T-helper 2 cell treated with Interferon-gamma antibody and Interleukin-4, amounts not matched to agents 5 μg/mL and 100 μg/mL, for 36 hours (primary cell): ENCODE data around the gene TCOF1.

ENCODE experiments used
- DNase-seq: peaks from one replicate; pipeline ENCODE4 v3.0.0; 2021; ENCODE audit warnings: low spot score
- H3K27ac Mint-ChIP-seq: one replicate; pipeline ENCODE4 v1.8.0; 2021; ENCODE audit warnings: mild to moderate bottlenecking, mixed read lengths
- H3K27me3 Mint-ChIP-seq: one replicate; pipeline ENCODE4 v1.8.0; 2021; ENCODE audit warnings: low read depth, mixed read lengths
- H3K36me3 Mint-ChIP-seq: one replicate; pipeline ENCODE4 v1.8.0; 2021; ENCODE audit warnings: low read depth, mixed read lengths
- H3K4me1 Mint-ChIP-seq: one replicate; pipeline ENCODE4 v1.8.0; 2021; ENCODE audit warnings: low read depth, mixed read lengths
- H3K4me3 Mint-ChIP-seq: one replicate; pipeline ENCODE4 v1.8.0; 2022; ENCODE audit warnings: mild to moderate bottlenecking, moderate library complexity, mixed read lengths
- H3K9me3 Mint-ChIP-seq: one replicate; pipeline ENCODE4 v1.8.0; 2021; ENCODE audit warnings: mixed read lengths

The TCOF1 gene

DNA sequence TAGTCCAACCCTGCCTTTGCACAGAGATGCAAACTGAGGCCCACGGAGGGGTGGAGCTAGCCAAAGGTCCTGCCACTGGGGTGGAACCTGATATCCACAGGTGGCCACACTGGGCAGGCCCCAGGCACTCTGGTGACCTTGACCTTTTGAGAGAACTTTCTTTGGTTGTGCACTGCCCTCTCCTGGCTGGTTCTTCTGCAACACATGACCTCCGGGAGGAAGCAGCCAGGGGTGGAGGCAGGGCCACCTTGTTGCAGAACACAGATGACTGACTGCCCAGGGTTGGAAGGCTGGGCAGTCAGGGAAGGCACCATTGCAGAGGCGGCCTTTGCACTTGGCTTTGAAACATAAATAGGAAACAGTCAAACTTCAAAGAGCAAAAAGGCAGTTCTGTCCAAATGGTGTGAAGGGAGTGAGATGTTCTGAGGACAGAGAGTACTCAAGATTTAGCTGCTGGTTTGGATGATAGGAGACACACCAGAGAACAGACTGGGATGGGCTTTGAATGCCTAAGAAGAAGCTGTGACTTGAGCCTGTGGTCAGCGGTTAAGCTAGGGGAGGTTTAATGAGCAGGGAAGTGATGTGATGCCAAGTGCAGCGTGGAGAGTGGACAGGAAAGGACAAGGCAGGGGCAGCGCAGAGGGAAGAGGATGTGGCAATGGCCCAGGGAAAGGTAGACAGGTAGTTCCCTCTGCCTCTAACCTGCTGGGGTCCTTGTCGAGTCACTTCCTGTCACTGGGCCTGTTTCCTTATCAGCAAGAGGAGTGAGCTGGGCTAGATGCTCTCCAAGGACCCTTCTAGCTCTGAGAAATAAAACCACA is 6.8 kb upstream of the TCOF1 start:
- H3K9me3 Mint-ChIP-seq: no peaks in the 10 kb centered on the region
- peak overlapping the region; percentile 51 for H3K27ac Mint-ChIP-seq
- no peaks in the 10 kb centered on the region for H3K36me3 Mint-ChIP-seq
- H3K4me1 Mint-ChIP-seq: peaks cover 9% of the 10 kb centered on the region
- peaks cover 4% of the 10 kb centered on the region for H3K27me3 Mint-ChIP-seq
- peak; percentile 59 for DNase-seq
- H3K4me3 Mint-ChIP-seq: peak overlapping the region; percentile 4

GRCh38 chr5:150352244-150353031 is 5.1 kb upstream of the TCOF1 start:
- Mint-ChIP-seq H3K9me3 (no peaks in the 10 kb centered on the region), H3K27me3 (peaks cover 4% of the 10 kb centered on the region), H3K4me3 (no peak overlapping the region), H3K27ac (no peak overlapping the region), H3K4me1 (peaks cover 11% of the 10 kb centered on the region), H3K36me3 (no peaks in the 10 kb centered on the region)
- no peak for DNase-seq

GRCh38 chr5:150353032-150353675 is 4.3 kb upstream of the TCOF1 start:
- no peak overlapping the region for H3K27ac Mint-ChIP-seq
- H3K4me1 Mint-ChIP-seq: peaks cover 11% of the 10 kb centered on the region
- H3K36me3 Mint-ChIP-seq: no peaks in the 10 kb centered on the region

GRCh38 chr5:150355791-150356190 is 1.7 kb upstream of the TCOF1 start:
- Mint-ChIP-seq H3K27ac (no peak overlapping the region), H3K4me1 (peaks cover 19% of the 10 kb centered on the region), H3K9me3 (no peaks in the 10 kb centered on the region), H3K4me3 (no peak overlapping the region), H3K36me3 (peaks cover 11% of the 10 kb centered on the region), H3K27me3 (peaks cover 4% of the 10 kb centered on the region)
- DNase-seq: no peak

More at GRCh38 chr5:150353032-150353675, 4.3 kb upstream of the TCOF1 start:
- H3K9me3 Mint-ChIP-seq: no peaks in the 10 kb centered on the region
- no peak for DNase-seq
- peaks cover 4% of the 10 kb centered on the region for H3K27me3 Mint-ChIP-seq
- H3K4me3 Mint-ChIP-seq: no peak overlapping the region

DNA sequence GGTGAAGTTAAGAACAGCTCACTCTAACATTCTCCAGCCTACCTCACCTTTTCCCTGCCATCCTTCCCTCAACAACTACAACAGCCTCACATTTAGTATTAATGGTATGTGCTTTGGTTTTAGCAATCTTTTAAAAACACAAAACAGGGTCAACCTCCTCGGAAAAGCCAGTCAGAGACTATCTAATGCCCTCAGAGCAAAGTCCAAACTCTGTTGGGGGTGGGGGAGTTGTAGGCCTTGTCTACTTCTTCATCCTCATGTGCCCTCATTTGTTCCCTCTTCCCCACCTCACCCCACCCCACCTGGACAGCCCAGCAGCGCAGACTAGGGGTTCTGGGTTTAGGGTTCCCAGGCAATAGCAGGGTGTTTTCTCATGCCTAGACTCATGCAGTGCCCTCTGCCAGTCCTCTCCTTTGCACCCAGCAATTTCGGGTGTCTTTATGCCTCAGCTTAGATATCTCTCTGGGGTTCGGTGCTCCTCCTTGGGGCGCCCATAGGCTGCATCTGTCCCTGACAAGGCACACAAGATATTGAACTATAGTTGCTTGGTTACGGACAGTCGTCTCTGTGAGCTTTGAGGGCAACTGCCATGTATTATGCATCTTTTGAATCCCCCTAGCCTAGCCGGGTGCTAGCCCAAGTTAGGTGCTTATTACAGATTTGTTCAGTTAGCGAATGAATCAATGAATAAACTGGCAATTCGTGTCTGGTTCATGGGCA is 762 bp upstream of the TCOF1 start:
- no peak for DNase-seq
- H3K4me3 Mint-ChIP-seq: peak overlapping the region; percentile 79
- H3K27me3 Mint-ChIP-seq: peaks cover 4% of the 10 kb centered on the region
- H3K27ac Mint-ChIP-seq: peak overlapping the region; percentile 80
- H3K36me3 Mint-ChIP-seq: peaks cover 16% of the 10 kb centered on the region
- H3K9me3 Mint-ChIP-seq: no peaks in the 10 kb centered on the region
- peaks cover 13% of the 10 kb centered on the region for H3K4me1 Mint-ChIP-seq

DNA sequence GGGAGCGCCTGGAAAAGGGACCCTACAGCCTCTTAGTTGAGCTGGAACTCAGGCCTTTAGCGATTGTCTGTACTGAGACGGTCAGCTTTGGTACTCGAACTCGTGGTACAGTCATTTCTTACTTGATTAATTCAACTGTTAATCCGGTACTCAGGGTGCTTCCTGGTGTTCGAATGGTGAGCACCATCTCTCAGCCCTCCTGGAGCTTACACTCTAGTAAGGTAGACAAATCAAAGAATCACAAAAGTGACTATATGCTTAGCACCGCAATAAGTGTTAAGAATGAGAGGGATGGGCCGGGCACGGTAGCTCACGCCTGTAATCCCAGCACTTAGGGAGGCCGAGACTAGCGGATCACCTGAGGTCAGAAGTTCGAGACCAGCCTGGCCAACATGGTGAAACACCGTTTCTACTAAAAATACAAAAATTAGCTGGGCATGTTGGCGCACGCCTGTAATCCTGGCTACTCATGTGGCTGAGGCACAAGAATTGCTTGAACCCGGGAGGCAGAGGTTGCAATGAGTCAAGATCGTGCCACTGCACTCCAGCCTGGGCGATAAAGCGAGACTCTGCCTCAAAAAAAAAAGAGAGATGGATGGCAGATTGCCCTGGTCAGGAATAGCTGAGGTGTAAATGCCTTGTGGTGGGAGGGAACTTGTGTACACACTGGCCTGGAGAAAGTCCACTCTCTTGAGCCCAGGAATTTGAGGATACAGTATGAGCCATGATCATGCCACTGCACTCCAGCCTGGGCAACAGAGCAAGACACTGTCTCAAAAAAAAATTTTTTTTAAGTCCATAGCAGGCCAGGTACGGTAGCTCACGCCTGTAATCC is 981 bp downstream of the TCOF1 start:
- H3K4me3 Mint-ChIP-seq: peak overlapping the region; percentile 89
- no peak for DNase-seq
- no peaks in the 10 kb centered on the region for H3K9me3 Mint-ChIP-seq
- H3K4me1 Mint-ChIP-seq: peaks cover 13% of the 10 kb centered on the region
- peak overlapping the region; percentile 84 for H3K27ac Mint-ChIP-seq
- H3K27me3 Mint-ChIP-seq: peaks cover 2% of the 10 kb centered on the region
- peaks cover 23% of the 10 kb centered on the region for H3K36me3 Mint-ChIP-seq

- H3K27ac Mint-ChIP-seq: no peak overlapping the region
- H3K27me3 Mint-ChIP-seq: no peaks in the 10 kb centered on the region
- H3K36me3 Mint-ChIP-seq: peaks cover 33% of the 10 kb centered on the region
- H3K9me3 Mint-ChIP-seq: no peaks in the 10 kb centered on the region
- H3K4me3 Mint-ChIP-seq: no peak overlapping the region
- peaks cover 13% of the 10 kb centered on the region for H3K4me1 Mint-ChIP-seq
- no peak for DNase-seq
Observed at GRCh38 chr5:150361301-150361700, 3.8 kb downstream of the TCOF1 start.

DNA sequence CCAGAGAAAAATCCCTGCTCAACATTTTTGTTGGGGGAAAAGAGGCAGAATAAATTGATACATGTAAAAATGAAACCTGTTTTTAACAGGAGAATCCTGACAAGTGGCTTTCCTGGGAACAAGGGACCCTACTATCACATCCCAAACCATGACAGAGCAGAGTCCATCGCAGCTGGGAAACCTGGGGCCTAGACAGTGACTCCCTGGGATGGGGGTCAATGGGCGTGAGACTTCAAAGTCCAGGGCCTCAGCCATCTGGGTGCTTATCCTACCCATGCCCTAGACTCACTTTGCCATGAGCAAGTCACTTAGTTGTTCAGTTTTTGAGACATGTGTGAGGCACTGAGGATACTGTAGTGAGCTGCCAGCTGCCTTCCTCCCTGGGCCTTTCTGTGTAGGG is 5.7 kb downstream of the TCOF1 start:
- H3K27me3 Mint-ChIP-seq: no peaks in the 10 kb centered on the region
- no peak for DNase-seq
- no peak overlapping the region for H3K27ac Mint-ChIP-seq
- no peak overlapping the region for H3K4me3 Mint-ChIP-seq
- H3K4me1 Mint-ChIP-seq: peaks cover 11% of the 10 kb centered on the region
- peaks cover 42% of the 10 kb centered on the region for H3K36me3 Mint-ChIP-seq
- no peaks in the 10 kb centered on the region for H3K9me3 Mint-ChIP-seq

DNA sequence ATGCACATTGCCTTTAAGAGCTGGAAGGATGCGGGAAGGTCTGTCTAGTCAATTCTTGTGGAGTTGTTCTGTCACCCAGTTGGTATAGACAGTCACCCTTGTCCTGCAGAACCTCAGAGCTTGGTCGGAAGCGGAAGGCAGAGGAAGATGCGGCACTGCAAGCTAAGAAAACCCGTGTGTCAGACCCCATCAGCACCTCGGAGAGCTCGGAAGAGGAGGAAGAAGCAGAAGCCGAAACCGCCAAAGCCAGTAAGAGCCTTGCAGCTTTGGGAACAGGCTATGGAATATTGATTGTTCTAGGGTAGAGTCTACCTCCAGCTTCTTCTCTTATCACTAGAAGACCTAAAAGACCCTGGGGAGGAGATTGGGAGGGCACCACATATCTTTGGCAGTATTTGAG is 6.5 kb downstream of the TCOF1 start:
- Mint-ChIP-seq H3K27me3 (no peaks in the 10 kb centered on the region), H3K4me1 (peaks cover 9% of the 10 kb centered on the region), H3K27ac (no peak overlapping the region), H3K4me3 (no peak overlapping the region), H3K36me3 (peaks cover 43% of the 10 kb centered on the region), H3K9me3 (no peaks in the 10 kb centered on the region)
- no peak for DNase-seq

DNA sequence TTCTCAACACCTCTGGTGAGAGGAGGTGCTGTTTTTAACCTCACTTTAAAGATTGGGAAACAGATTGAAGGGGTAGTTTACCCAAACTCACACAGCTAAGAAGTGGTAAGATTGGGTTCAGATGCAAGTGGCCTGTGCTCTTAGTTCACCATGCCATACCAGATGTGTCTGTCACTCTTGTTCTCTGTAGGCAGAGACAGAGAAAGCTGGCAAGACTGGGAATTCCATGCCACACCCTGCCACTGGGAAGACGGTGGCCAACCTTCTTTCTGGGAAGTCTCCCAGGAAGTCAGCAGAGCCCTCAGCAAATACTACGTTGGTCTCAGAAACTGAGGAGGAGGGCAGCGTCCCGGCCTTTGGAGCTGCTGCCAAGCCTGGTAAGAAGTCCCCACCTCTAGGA is 11.0 kb downstream of the TCOF1 start:
- DNase-seq: no peak
- H3K36me3 Mint-ChIP-seq: peaks cover 36% of the 10 kb centered on the region
- H3K27ac Mint-ChIP-seq: no peak overlapping the region
- H3K9me3 Mint-ChIP-seq: no peaks in the 10 kb centered on the region
- no peaks in the 10 kb centered on the region for H3K27me3 Mint-ChIP-seq
- H3K4me3 Mint-ChIP-seq: no peak overlapping the region
- H3K4me1 Mint-ChIP-seq: no peaks in the 10 kb centered on the region

DNA sequence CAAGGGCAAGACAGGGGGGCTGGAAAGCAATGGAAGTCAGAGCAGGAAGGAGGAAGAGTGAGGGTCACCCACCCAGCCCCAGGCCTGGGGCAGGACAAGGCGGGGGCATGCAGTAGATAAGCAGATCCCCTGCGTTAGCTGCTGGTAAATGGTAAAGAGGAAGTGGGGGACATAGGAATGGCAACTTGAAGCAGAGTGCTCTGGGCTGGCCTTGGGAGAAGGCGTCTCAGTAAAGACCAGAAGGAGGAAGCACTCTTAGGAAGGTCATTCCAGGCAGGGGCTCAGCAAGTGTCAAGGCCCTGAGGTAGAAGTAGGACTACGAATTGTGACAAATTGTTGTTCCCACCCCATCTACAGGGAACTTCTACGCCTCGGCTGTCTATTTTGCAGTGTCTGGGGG is 15.1 kb downstream of the TCOF1 start:
- H3K9me3 Mint-ChIP-seq: no peaks in the 10 kb centered on the region
- no peak overlapping the region for H3K4me3 Mint-ChIP-seq
- no peak for DNase-seq
- no peaks in the 10 kb centered on the region for H3K4me1 Mint-ChIP-seq
- no peaks in the 10 kb centered on the region for H3K27me3 Mint-ChIP-seq
- H3K27ac Mint-ChIP-seq: no peak overlapping the region
- peaks cover 40% of the 10 kb centered on the region for H3K36me3 Mint-ChIP-seq

DNA sequence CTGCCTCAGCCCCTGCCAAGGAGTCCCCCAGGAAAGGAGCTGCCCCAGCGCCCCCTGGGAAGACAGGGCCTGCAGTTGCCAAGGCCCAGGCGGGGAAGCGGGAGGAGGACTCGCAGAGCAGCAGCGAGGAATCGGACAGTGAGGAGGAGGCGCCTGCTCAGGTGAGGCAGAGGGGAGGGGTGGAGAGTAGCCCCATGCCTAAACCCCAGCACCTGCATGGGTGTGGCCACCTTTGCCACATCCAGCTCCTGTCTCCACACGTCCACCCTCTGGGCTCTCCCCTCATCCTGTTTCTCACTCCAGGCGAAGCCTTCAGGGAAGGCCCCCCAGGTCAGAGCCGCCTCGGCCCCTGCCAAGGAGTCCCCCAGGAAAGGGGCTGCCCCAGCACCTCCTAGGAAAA is 17.2 kb downstream of the TCOF1 start:
- H3K4me3 Mint-ChIP-seq: no peak overlapping the region

More for the DNA sequence above, 17.2 kb downstream of the TCOF1 start:
- DNase-seq: no peak
- H3K27me3 Mint-ChIP-seq: no peaks in the 10 kb centered on the region
- no peaks in the 10 kb centered on the region for H3K9me3 Mint-ChIP-seq
- no peaks in the 10 kb centered on the region for H3K4me1 Mint-ChIP-seq
- peaks cover 48% of the 10 kb centered on the region for H3K36me3 Mint-ChIP-seq
- H3K27ac Mint-ChIP-seq: no peak overlapping the region
